ENCODE results near the gene NKX2-2.

DNA sequence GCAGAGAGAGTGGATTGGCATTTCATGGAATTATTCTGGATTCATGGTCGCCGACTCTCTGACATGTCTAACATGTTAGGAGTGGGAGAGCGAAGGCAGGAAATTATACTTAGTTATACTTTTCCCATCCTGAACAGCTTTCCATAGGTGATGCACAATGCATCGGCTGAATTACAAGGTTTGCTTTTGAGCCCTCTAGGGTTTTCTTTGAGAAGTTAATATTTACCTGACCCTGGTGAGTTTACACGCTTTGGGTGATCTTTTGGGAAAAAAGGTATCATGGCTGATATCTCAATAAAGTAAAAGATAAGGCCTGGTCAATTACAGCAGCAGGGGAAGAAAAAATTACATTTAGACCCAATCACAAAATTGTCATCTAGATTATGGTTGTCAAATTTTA, 14.0 kb upstream of the NKX2-2 start:
- TF ChIP-seq, protein P1, sequence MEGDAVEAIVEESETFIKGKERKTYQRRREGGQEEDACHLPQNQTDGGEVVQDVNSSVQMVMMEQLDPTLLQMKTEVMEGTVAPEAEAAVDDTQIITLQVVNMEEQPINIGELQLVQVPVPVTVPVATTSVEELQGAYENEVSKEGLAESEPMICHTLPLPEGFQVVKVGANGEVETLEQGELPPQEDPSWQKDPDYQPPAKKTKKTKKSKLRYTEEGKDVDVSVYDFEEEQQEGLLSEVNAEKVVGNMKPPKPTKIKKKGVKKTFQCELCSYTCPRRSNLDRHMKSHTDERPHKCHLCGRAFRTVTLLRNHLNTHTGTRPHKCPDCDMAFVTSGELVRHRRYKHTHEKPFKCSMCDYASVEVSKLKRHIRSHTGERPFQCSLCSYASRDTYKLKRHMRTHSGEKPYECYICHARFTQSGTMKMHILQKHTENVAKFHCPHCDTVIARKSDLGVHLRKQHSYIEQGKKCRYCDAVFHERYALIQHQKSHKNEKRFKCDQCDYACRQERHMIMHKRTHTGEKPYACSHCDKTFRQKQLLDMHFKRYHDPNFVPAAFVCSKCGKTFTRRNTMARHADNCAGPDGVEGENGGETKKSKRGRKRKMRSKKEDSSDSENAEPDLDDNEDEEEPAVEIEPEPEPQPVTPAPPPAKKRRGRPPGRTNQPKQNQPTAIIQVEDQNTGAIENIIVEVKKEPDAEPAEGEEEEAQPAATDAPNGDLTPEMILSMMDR (conservative IDR thresholded peaks at IDR 0.05 in 1 of 2, IDR thresholded peaks at IDR 0.05 in 1 of 2; ENCODE audit: low read depth in 1 of 2, low read length in 2 of 2): no peak
- no peak for TF ChIP-seq EZH2 (IDR thresholded peaks at IDR 0.05; ENCODE audit: low read length, missing control alignments)
